Stimulated activated naive CD4-positive, alpha-beta T cell treated with Interleukin-2 at 50 U/mL for 16 hours (primary cell): Measurements from ENCODE around the gene TBCEL.
"Not testable (repeated sequence)": the region's sequence is repeated elsewhere in the genome, so short reads cannot be mapped to it uniquely, and the experiment has no call there.

Experiments used
- DNase-seq: peaks from one replicate; lab custom pipeline; 2025; lab: John Stamatoyannopoulos, UW

TBCEL gene

DNA sequence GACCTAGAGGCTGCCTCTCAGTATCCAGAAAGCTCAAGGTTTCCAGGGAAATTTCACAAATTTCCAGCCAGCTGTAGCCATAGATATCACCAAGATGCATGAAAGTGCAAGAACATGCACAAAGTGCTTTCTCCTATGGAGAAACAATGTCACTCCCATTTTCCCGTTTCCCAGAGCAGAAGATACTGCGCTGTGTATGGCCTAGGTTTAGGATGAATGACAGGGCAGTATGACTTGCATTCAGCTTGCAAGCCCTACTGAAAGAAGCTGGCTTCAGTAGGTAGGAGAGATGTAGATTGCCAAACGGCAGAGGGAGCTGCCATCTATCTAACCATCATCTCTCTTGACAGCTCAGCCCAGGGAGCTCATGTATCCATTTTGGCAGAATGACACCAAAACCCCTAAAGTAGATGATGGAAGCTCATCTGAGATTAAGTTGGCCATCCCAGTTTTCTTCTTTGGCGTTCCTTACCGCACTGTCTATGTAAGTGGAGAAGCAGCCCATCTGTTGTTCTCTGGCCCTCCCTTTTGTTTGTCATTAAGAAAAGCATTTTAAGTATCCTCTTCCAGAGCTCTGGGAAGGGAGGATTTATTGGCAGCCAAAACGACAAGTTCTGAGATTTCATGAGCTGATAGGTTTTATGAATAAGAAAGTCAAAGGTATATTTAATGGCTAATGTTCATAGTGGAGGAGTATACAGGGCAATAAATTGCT, 81.7 kb downstream of the TBCEL start:
- DNase-seq, result no peak

DNA sequence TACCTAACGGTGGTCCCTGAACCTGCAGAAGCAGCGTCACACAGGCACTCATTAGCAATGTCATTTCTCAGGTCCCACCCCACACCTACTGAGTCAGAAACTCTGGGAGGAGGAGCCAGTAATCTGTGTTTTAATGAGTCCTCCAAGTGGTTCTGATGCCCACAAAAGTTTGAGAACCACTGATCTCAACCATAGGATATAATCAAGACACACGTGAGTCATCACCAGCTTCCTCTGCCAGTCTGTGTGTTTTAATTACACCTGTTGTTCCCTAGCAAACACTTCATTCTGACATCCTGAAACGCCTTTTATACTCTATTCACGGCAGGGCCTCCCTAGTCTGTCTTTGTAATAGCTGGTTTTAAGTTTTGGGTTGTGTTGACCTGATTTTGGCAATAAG, 82.9 kb downstream of the TBCEL start:
- no peak for DNase-seq

DNA sequence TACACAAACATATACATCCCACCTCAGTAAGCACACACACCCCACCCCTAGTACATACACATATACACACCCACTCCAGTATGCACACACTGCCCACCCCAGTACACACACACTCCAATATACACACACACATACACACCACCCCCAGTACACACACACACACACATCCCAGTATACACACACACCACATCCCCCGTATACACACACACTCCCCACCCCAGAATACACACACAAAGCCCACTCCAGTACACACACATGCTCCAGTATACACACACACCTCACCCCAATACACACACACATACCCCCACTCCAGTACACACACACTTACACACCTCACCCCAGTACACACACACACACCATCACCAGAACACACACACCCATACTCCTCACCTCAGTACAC, 84.5 kb downstream of the TBCEL start:
- DNase-seq, result no peak

DNA sequence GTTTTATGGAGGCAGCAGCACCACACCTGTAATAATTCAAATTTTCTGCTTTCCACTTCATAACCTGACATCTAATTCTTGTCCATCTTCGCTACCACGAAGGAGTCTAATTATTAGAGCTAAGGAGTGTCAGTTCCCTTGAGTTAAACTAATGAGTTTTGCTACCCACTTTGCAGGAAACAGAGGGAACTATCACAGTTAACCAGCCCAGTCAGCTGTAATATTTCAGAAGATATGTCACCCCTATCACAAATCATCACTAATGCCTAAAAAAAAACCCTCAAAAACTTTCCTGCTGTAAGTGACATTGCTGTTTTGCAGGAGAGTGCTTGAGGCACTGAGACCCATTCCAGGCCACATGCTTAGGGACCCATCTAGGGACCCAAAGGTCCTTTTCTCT, 85.6 kb downstream of the TBCEL start:
- no peak for DNase-seq

DNA sequence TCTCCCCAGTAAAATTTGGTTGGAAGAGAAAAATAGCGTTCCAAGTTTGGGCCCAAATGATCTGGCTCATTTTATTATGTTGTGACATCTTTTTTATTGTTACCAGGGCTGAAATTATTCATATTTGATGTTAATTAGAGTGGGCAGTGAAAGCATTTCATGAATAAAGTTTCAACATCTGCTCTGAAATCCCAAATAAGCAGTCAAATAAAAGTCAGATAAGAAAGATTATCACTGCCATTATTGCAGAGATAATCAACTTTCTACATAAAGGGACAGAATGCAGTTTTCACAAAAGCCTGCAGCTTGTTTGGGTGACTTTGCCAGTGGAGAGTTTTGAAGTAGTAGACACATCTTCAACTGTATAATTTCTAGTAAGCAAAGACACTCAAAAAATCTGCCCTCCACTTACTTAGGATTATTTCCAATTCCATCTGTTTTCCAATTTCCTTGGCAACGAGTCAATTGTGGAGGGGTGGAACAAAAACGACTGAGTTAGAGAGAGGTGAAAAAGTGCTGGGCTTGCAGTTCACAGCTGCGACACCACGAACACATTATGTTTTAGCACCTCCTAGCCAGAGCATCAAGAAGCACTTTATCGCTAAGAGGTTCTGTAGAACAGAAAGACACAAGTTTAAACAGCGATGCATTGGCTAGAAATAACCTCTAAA, 86.1 kb downstream of the TBCEL start:
- no peak for DNase-seq

DNA sequence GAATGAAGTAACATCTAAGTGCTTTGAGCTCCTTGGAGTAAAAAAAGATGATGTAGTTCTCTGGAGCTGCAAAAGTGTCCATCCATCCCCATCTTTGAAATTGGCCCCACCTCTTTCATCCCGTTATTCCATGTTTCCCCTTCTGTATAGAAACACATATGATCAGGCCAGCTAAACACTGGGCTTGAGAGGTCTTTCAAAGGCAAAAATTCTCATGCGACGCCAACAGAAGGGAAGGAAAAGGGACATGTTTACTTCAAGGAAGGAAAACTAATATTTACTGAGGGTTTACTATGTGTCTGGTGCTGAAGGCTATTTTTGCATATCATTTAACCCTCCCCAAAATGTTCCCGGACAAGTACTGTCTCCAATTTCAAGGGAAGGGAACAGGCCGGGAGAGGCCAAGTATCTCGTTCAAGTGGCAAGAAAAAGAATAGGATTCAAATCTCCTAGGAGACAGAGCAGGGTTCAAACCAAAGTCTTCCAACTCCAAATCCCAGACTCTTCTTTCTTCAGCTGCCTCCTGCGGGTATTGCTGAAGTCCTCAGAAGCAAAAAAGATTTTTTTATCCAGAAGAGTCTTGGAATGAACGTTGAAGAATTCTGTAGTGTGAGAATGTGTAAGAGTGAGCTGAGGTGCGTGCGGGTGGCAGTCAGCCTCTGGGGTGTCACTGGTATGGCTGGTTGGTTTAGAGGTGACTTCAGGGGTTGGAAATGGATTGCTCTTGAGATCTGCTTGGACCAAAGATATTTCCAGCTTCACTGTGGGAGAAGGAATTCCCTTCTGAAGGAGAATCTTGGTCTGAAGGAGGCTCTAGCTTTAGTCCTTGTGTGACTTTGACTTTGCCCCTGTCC, 87.2 kb downstream of the TBCEL start:
- no peak for DNase-seq

DNA sequence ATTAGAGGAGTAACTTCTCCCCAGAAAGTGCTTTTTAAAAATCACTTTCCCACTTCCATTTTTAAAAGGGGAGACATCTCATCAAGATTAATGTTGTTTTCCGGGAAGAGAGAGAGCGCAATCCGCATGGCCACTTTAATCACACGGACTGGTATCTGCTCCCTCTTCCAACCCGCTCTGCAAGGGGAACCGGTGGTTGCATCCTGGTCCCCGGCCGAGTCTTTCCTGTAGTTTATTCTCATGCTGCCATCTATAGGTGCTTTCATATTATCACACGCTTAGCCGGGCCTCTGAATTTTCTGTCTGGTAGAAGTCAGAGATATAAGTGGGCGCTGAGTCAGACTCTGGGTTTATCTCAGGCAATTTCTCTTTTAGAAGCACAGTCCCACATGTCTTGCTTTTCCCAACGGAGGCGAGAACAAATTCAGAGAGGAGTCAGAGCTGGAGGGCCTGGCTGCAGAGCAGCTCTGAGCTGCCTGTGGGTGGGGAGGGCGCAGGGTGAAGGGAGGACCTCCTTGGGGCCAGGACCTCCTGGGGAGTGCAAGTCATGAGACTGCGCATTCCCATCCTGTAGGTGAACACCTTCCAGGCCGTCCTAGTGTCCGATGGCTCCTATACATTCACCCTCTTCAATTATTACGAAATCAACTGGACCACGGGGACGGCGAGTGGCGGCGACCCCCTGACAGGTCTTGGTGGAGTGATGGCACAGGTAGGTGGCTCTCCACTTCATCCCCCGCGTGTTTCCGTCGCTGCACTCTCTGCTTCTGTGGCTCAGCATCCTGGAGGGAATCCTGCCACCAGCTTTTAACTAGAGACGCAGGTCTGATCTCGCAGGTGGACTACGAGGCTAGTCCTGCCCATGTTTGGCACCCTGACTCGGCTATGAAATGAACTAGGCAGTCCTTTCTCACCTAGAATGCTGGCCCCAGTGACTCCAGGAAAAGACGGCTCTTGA, 88.9 kb downstream of the TBCEL start:
- no peak for DNase-seq

DNA sequence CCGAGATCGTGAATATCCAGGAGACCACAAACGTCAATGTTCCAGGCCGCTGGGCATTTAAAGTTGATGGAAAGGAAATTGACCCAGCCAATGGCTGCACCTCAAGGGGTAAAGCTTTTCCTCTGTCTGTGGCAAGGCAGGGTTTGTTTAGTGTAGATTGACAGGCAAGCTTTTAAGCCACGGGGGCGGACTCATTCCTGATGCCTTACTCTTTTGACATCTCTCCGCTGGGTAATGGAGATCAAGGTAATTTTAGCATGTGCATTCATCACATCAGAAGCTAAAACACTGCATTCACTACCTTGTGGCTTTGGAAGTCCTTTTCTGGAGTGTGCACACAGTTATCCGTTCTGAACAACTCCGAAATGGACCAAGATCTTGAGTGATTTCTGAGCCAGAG, 89.7 kb downstream of the TBCEL start:
- no peak for DNase-seq

DNA sequence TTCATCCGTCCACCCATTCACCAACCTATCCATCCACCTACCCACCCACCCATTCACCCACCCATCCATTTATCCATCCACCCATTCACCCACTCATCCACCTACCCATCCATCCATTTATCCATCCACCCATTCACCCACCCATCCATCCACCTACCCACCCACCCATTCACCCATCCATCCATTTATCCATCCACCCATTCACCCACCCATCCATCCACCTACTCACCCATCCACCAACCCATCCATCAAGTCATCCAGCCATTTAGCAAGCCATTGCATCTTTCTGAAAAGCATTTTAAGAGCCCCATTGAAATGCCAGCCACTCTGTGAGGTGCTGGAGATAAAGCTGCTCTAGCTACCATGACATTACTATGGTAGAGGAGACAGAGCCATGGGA, 91.1 kb downstream of the TBCEL start:
- DNase-seq, result not testable (repeated sequence)

DNA sequence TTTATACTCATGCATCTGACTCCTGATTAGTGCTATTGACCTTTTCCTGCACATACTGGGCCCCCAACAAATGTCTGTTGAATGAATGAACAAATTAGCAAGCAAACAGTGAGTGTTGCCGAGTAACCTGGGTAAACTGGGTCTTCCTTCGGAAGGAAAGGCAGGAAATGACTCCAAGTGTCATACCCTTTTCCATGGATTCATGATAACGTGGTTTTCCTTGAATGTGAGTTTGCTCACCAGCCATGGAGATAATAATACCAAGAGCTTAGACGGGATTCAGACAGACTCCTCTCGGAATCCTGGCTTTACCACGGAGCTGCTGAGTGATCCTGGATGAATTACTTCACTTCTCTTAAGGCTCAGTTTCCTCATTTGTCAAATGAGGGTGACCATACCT, 93.9 kb downstream of the TBCEL start:
- no peak for DNase-seq

DNA sequence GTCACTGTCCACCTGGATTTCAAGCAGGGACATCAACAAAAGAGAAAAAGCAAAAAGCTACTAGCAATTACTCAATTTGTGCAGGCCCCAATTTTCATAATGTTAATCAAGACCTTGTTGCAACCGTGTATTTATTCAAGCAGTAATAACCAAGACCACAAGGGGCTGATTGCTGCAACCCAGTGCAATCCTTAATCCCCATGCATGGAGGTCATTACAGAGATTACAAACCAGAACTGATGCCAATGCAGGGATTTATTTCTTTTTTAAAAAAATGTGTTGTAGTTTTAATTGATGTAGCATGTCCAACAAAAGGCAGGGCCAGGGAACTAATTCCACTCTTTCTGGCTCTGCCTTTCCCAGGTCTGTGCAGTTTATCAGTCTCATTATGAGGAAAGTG, 95.5 kb downstream of the TBCEL start:
- no peak for DNase-seq

DNA sequence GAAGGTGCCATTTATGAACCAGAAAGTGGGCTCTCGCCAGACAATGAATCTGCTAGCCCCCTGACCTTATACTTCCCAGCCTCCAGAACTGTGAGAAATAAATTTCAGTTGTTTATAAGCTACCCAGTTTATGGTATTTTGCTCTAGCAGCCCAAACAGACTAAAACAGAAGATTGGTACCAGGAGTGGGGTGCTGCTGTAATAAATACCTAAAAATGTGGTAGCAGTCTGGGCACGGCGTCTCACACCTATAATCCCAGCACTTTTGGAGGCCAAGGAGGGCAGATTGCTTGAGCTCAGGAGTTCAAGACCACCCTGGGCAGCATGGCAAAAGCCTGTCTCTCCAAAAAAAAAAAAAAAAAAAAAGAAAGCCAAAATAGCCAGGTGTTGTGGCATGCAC, 98.4 kb downstream of the TBCEL start:
- no peak for DNase-seq

DNA sequence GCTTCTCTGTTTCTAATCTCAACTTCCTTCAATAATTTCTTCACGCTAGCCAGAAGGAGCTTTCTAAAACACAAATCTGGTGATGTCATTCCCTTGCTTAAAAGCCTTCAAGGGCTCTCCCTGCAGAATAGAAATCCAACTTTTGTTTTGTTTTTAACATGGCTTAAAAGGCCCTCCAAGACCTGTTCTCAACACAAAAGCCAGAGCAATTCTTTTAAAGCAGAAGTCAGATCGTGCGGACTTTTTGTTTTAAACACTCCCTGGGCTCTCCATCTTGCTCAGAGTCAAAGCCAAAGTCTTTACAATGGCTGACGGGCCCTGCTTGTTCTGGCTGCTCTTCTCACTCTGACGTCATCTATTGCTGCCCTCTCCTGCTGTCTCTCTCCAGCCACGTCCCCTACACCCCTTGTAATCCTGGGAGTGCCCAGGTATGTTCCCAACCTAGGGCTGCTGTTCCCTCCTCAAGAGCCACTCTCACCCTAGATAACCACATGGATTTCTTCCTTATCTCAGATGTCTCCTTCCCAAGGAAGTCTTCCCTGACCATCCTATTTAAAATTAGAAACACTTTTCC, 99.7 kb downstream of the TBCEL start:
- DNase-seq, result no peak

DNA sequence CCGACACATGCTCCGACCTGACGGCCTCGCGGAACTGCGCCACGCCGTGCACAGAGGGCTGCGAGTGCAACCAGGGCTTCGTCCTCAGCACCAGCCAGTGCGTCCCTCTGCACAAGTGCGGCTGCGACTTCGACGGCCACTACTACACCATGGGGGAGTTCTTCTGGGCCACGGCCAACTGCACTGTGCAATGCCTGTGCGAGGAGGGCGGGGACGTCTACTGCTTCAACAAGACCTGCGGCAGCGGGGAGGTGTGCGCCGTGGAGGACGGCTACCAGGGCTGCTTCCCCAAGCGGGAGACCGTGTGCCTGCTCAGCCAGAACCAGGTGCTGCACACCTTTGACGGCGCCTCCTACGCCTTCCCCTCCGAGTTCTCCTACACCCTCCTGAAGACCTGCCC, 103.9 kb downstream of the TBCEL start:
- DNase-seq, result no peak

DNA sequence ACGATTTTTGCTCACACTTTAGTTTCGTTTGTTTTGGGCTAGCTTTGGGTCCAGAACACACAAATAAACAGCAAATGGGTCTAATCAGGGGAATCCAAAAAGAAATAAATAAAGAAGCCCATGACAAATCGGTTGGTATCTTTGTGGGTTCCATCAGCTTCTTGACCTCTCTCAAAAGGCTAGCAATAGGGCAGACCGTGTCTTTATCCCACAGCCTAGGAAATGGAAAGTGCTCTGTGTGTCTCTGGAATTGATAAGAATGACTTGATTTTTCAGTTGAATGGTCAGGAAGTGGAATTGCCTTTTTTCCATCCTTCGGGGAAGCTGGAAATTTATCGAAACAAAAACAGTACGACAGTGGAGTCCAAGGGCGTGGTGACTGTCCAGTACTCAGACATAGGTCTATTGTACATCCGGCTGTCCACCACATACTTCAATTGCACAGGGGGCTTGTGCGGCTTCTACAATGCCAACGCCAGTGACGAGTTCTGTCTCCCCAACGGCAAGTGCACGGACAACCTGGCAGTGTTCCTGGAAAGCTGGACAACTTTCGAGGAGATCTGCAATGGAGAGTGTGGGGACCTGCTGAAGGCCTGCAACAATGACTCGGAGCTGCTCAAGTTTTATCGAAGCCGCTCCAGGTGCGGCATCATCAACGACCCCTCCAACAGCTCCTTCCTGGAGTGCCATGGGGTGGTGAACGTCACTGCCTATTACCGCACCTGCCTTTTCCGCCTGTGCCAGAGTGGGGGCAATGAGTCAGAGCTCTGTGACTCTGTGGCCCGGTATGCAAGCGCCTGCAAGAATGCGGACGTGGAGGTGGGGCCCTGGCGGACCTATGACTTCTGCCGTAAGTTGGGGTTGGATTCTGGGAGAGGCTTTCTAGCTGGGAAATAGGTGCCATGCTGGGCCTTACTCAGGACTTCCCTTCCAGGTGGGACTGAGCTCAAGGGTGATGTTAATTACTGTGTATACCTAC, 105.7 kb downstream of the TBCEL start:
- no peak for DNase-seq

DNA sequence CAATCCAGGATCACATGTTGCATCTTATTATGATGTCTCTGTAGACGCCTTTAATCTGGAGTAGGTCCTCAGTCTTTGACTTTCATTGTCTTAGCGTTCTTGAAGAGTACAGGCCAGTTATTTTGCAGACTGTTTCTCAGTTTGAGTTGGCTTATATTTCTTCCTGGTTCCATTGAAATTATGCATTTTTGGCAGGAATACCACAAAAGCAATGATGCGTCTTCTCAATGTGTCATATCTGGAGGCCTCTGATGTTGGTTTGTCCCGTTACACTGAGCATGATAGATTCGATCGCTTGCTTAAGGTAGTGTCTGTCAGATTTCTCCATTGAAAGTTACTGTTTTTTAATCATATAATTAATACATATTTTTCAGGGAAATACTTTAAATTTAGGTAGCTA, 107.8 kb downstream of the TBCEL start:
- no peak for DNase-seq

DNA sequence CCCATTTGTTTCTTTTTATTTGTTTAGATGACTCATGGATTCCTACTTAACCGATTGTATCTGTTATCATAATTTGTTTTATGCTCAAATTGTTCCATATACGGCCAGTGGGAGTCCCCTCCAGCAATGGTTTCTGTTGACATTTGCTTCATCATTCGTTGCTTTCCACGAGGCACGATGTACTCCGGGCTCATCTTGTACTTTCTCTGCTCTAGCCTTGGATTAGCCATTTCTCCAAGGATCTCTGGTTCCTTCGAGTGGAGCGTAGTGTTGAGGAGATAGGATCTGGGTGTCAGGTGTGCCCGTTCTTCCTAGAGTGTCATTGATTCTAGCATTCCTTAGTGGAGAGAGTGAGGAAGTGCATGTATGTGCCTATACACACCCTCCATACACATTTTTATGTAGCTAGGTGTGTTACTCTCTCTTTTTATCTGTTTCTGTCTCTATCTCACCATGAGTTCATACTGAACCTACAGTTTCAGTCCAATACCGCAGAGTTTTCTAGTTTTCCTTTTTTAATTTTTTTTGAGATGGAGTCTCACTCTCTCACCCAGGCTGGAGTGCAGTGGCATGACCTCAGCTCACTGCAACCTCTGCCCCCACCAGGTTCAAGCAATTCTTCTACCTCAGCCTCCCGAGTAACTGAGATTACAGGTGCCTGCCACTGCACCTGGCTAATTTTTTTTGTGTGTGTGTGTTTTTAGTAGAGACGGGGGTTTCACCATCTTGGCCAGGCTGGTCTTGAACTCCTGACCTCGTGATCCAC, 108.5 kb downstream of the TBCEL start:
- no peak for DNase-seq

DNA sequence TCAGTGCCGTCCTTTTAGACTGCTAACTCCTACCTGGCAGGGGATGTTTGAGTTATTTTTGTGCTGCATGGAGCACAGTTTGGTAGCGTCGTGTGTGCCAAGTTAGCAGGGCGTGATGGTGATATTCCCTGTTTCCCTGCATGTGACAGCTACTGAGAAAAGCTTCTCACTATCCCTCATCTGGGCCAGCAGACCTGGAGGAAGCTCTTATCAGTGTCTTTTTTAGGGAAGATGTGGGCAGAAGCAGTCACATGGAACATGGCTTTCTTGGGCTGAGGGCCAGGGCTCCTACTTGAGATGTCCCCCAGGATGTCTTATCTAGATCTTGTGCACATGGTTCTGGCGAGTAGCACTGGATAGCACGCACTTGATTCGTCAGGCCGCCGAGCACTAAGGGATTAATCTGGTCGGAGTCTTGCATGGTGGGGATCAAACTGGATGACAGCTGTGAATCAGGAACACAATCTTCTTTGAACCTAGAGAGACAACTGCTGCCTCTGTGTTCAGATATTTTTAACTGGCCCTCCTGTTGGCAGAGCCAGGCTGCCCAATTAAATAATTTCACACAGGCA, 110.9 kb downstream of the TBCEL start:
- DNase-seq, result no peak

DNA sequence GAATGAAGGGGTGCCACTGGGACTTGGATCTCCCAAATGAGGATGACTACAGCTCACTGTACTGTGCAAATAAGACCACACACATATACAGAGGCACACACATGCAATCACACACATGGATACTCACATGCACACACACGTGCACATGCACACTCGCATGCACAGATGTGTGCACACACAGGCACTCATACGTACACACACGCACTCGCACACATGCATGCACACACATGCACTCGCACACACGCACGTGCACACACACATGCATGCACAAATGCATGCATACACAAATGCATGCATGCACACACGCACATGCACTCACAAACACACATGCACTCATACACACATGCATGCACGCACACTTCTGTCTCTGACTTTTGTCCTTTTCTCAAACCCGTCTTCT, 113.1 kb downstream of the TBCEL start:
- no peak for DNase-seq
